Activated T-cell treated with anti-CD3 and anti-CD28 coated beads, Interleukin-2, amount 50 U/mL, for 72 hours (primary cell): ENCODE measurements around the gene C16orf54. TPM values are rescaled to one million over a fixed set of nuclear protein-coding genes. Genes with fewer than 3 reads are reported as not detected.
"Not testable (repeated sequence)": the region's sequence is repeated elsewhere in the genome, so short reads cannot be mapped to it uniquely, and the experiment has no call there.

ENCODE experiments used
- ATAC-seq, 2 donors: fragments of 150-1000 bp; cut with Tn5 transposase; replicated peaks in 1 of 2; 2 replicates each; pipeline ENCODE4 v1.10.0; 2021; ENCODE audit warnings: moderate library complexity in 2 of 2, mild to moderate bottlenecking in 1 of 2
- DNase-seq, 2 donors: peaks; one replicate each; pipeline ENCODE4 v3.0.0; 2021 to 2022; ENCODE audit warnings: mixed read lengths in 1 of 2
- H3K27ac Mint-ChIP-seq: one replicate; pipeline ENCODE4 v1.8.0; 2022; ENCODE audit warnings: mild to moderate bottlenecking, moderate library complexity, mixed read lengths
- H3K27me3 Mint-ChIP-seq: one replicate; pipeline ENCODE4 v1.8.0; 2022; ENCODE audit warnings: low read depth, mixed read lengths
- H3K36me3 Mint-ChIP-seq, 2 donors: one replicate each; pipeline ENCODE4 v1.8.0; 2022; ENCODE audit warnings: mixed read lengths in 2 of 2, mild to moderate bottlenecking in 1 of 2; ENCODE audit not compliant: insufficient read depth in 2 of 2
- H3K4me1 Mint-ChIP-seq: one replicate; pipeline ENCODE4 v1.8.0; 2022; ENCODE audit warnings: low read depth, mixed read lengths
- H3K4me3 Mint-ChIP-seq, 2 donors: one replicate each; pipeline ENCODE4 v1.8.0; 2022; ENCODE audit warnings: mild to moderate bottlenecking in 2 of 2, mixed read lengths in 2 of 2, moderate library complexity in 2 of 2
- H3K9me3 Mint-ChIP-seq, 2 donors: one replicate each; pipeline ENCODE4 v1.8.0; 2022; ENCODE audit warnings: mixed read lengths in 2 of 2
- total RNA-seq, 2 donors: library from RNA; stranded (reverse); gene quantifications; one replicate each; pipeline ENCODE4 v1.2.3, GENCODE V29; 2022

Gene C16orf54
- total RNA-seq, 2 donors from 2014 or later = 23.7 to 25.9 TPM

DNA sequence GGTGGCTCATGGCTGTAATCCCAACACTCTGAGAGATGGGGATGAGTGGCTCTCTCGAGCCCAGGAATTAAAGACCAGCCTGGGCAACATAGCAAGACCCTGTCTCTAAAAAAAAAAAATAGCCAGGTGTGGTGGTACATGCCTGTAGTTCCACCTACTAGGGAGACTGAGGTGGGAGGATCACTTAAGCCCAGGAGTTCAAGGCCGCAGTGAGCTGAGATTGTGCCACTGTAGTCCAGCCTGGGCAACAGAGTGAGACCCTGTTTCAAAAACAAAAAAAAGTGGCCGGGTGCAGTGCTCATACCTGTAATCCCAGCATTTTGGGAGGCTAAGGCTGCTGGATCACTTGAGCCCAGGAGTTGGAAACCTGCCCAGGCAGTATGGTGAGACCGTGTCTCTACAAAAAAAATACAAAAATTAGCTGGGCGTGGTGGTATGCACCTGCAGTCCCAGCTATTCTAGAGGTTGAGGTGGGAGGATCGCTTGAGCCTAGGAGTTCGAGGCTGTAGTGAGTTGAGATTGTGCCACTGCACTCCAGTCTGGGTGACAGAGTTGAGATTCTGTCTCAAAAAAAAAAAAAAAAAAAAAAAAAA is 3.0 kb downstream of the C16orf54 start:
- peaks cover 86% of the 10 kb centered on the region for H3K4me1 Mint-ChIP-seq
- peak overlapping the region; percentile 94 to 95 for H3K4me3 Mint-ChIP-seq
- DNase-seq (no peak), ATAC-seq (no peak)
- H3K27me3 Mint-ChIP-seq = no peaks in the 10 kb centered on the region
- H3K36me3 Mint-ChIP-seq = peaks cover 9 to 12% of the 10 kb centered on the region in 2 donors
- H3K27ac Mint-ChIP-seq = peak overlapping the region; percentile 38
- H3K9me3 Mint-ChIP-seq = no peaks in the 10 kb centered on the region

GRCh38 chr16:29740630-29741015 is 5.2 kb downstream of the C16orf54 start:
- H3K9me3 Mint-ChIP-seq, H3K36me3 Mint-ChIP-seq, H3K27me3 Mint-ChIP-seq, H3K27ac Mint-ChIP-seq, ATAC-seq, DNase-seq, H3K4me3 Mint-ChIP-seq: not testable (repeated sequence)
- H3K4me1 Mint-ChIP-seq = peaks cover 73% of the 10 kb centered on the region

DNA sequence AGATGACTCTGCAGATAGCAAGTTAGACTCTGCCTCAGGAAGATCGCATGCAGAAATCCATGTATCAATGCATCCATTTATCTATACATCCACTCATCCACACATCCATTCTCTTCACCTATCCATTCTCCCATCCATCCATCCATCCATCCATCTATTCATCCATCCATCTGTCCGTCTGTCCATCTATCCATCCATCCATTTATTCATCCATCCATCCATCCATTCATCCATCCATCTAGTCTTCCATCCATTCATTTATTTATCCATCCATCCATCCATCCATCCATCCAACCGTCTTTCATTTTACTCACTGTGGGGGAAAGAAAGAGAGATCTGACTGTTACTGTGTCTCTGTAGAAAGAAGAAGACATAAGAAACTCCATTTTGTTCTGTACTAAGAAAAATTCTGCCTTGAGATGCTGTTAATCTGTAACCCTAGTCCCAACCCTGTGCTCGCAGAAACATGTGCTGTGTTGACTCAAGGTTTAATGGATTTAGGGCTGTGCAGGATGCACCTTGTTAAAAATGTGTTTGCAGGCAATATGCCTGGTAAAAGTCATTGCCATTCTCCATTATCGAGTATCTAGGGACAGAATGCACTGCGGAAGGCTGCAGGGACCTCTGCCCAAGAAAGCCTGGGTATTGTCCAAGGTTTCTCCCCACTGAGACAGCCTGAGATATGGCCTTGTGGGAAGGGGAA is 5.7 kb downstream of the C16orf54 start:
- peaks cover 68% of the 10 kb centered on the region for H3K4me1 Mint-ChIP-seq

DNA sequence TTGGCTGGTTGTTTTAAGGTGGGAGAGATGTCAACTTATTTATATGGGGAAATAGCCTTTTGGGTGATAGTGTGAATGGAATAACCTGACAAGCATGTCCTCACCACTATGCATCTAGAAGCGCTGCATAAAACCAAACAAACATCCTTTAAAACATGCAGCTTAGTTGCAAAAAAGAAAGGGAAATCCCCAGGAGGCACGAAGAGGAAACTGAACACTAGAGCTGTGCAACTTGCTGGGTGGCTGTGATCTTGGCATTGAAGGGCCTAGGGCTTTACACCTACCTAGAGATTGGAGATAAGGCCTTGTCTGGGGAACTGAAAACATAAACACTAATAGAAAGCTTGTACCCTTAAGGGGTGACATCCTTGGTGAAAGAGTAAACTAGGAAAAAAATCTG is 7.3 kb downstream of the C16orf54 start:
- peaks cover 61% of the 10 kb centered on the region for H3K4me1 Mint-ChIP-seq
- H3K4me3 Mint-ChIP-seq = peak overlapping the region; percentile 56 to 64
- peaks cover 7% of the 10 kb centered on the region in 2 donors for H3K36me3 Mint-ChIP-seq
- ATAC-seq (peak; percentile 86 to 87), DNase-seq (peak; percentile 36 to 45)
- no peaks in the 10 kb centered on the region for H3K27me3 Mint-ChIP-seq
- peak overlapping the region; percentile 16 for H3K27ac Mint-ChIP-seq
- no peaks in the 10 kb centered on the region for H3K9me3 Mint-ChIP-seq

More for the DNA sequence above, 5.7 kb downstream of the C16orf54 start:
- H3K27ac Mint-ChIP-seq, H3K36me3 Mint-ChIP-seq, H3K27me3 Mint-ChIP-seq, H3K4me3 Mint-ChIP-seq, ATAC-seq, DNase-seq, H3K9me3 Mint-ChIP-seq: not testable (repeated sequence)

DNA sequence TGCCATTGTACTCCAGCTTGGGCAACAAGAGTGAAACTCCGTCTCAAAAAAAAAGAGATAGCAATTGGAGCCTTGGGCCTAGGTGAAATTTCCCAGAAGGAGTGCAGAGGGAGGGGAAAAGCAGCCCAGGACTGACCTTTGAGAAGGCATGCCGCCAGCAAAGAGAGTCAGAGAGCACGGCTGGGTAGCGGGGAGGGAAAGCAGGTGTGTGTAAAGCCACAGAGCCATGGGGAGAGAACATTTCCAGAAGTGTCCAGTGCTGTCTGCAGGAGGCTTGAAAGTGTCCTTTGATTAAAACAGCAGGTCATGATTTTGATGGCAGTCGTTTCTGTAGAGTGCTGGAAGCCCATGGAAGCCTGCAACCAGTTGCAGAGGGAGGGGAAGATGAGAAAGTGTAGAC is 8.1 kb downstream of the C16orf54 start:
- H3K27ac Mint-ChIP-seq = peak overlapping the region; percentile 9
- DNase-seq = no peak

DNA sequence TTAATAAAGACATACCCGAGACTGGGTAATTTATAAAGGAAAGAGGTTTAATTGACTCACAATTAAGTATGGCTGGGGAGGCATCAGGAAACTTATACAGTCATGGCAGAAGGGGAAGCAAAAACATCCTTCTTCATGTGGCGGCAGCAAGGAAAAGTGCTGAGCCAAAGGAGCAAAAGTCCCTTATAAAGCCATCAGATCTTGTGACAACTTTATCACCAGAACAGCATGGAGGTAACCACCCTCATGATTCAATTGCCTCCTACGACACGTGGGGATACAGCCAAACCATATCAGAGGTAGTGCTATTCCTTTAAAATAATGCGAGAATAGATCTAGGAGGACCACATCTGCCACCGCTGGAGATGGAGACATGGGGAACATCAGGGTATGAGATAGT is 9.0 kb downstream of the C16orf54 start:
- Mint-ChIP-seq H3K9me3 (peaks cover 4% of the 10 kb centered on the region in 2 donors), H3K27ac (no peak overlapping the region)

More for the DNA sequence above, 8.1 kb downstream of the C16orf54 start:
- Mint-ChIP-seq H3K9me3 (peaks cover 2% of the 10 kb centered on the region in 2 donors), H3K4me1 (peaks cover 61% of the 10 kb centered on the region), H3K36me3 (peaks cover 5 to 9% of the 10 kb centered on the region in 2 donors), H3K4me3 (peak overlapping the region in 1 of 2 donors; percentile 56), H3K27me3 (no peaks in the 10 kb centered on the region)
- no peak for ATAC-seq

GRCh38 chr16:29736112-29736511 is 9.7 kb downstream of the C16orf54 start:
- DNase-seq (no peak), ATAC-seq (no peak)
- Mint-ChIP-seq H3K9me3 (peaks cover 4% of the 10 kb centered on the region in 2 donors), H3K27me3 (no peaks in the 10 kb centered on the region), H3K4me1 (peaks cover 64% of the 10 kb centered on the region), H3K4me3 (no peak overlapping the region), H3K36me3 (peaks cover 7 to 9% of the 10 kb centered on the region in 2 donors), H3K27ac (no peak overlapping the region)

More for the DNA sequence above, 9.0 kb downstream of the C16orf54 start:
- ATAC-seq (no peak), DNase-seq (no peak)
- peaks cover 7 to 11% of the 10 kb centered on the region in 2 donors for H3K36me3 Mint-ChIP-seq
- no peak overlapping the region for H3K4me3 Mint-ChIP-seq
- H3K4me1 Mint-ChIP-seq = peaks cover 66% of the 10 kb centered on the region
- no peaks in the 10 kb centered on the region for H3K27me3 Mint-ChIP-seq

DNA sequence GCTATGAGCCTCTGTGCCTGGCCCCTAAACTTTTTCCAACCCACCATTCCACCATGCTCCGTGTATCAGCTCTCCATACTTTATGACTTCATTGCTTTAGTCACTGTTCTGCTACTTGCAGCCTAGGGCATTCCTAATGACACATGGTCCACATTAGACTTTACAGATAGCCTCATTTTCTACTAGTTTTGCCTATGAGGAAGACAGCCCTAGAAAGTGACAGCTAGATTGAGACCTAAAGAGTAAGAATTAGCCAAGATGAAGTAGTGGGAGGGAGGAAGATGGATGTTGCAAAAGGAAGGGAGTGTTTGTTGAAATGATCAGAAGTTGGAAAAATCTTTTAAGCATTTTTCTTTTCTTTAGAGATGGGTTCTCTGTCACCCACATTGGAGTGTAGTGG is 11.0 kb downstream of the C16orf54 start:
- Mint-ChIP-seq H3K4me1 (peaks cover 58% of the 10 kb centered on the region), H3K27me3 (no peaks in the 10 kb centered on the region), H3K27ac (no peak overlapping the region), H3K9me3 (peaks cover 4% of the 10 kb centered on the region in 2 donors), H3K36me3 (peaks cover 7% of the 10 kb centered on the region in 2 donors), H3K4me3 (no peak overlapping the region)
- DNase-seq (no peak), ATAC-seq (no peak)

GRCh38 chr16:29731768-29732601 is 13.8 kb downstream of the C16orf54 start:
- DNase-seq (peak; percentile 77 to 83), ATAC-seq (peak; percentile 91)
- Mint-ChIP-seq H3K4me1 (peaks cover 35% of the 10 kb centered on the region), H3K4me3 (peak overlapping the region; percentile 45 to 63), H3K27ac (peak overlapping the region; percentile 90)
- not testable (repeated sequence) for H3K36me3 Mint-ChIP-seq, H3K27me3 Mint-ChIP-seq, H3K9me3 Mint-ChIP-seq

DNA sequence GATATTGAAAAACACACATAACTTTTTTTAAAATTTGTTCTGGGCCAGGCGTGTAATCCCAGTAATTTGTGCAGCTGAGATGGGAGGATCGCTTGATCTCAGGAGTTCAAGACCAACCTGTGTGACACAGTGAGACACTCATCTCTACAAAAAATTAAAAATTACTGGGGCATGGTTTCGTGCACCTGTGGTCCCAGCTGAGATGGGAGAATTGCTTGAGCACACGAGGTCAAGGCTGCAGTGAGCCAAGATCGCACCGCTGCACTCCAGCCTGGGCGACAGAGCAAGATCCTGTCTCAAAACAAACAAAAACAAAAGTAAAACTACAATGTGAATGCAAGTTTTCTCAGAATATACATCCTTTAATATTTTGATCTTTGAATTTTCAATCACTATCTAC is 15.1 kb downstream of the C16orf54 start:
- H3K9me3 Mint-ChIP-seq = peaks cover 4% of the 10 kb centered on the region in 2 donors
- ATAC-seq (no peak), DNase-seq (no peak)
- no peaks in the 10 kb centered on the region for H3K27me3 Mint-ChIP-seq
- H3K27ac Mint-ChIP-seq = no peak overlapping the region
- H3K4me1 Mint-ChIP-seq = peaks cover 35% of the 10 kb centered on the region
- H3K36me3 Mint-ChIP-seq = peaks cover 6 to 7% of the 10 kb centered on the region in 2 donors
- peak overlapping the region in 1 of 2 donors; percentile 13 for H3K4me3 Mint-ChIP-seq

DNA sequence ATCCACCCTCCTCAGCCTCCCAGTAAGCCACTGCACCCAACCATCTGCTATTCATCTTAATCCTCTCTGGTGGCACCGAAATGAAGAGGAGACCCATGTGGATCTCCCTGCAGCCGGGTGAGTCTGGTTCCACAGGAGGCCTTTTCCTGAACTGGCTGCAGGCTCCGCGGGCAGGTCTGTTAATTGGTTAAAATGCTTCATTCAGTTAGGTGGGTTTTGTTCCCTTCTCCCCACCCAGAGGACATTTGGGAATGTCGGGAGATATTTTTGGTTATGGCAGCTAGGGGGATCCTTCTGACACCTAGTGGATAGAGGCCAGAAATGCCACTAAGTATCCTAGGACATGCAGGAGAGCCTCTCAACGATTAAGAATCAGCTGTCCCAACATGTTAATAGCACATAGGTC is 16.7 kb downstream of the C16orf54 start:
- Mint-ChIP-seq H3K27ac (no peak overlapping the region), H3K36me3 (peaks cover 5 to 7% of the 10 kb centered on the region in 2 donors), H3K4me1 (peaks cover 35% of the 10 kb centered on the region), H3K4me3 (no peak overlapping the region), H3K27me3 (no peaks in the 10 kb centered on the region), H3K9me3 (peaks cover 4% of the 10 kb centered on the region in 2 donors)
- DNase-seq (no peak), ATAC-seq (no peak)

GRCh38 chr16:29727452-29727851 is 18.3 kb downstream of the C16orf54 start:
- H3K4me1 Mint-ChIP-seq = peaks cover 30% of the 10 kb centered on the region
- peaks cover 2% of the 10 kb centered on the region in 2 donors for H3K9me3 Mint-ChIP-seq
- peaks cover 2 to 3% of the 10 kb centered on the region in 2 donors for H3K36me3 Mint-ChIP-seq
- no peak for DNase-seq
- no peak overlapping the region for H3K4me3 Mint-ChIP-seq
- H3K27me3 Mint-ChIP-seq = no peaks in the 10 kb centered on the region
- ATAC-seq = no peak
- no peak overlapping the region for H3K27ac Mint-ChIP-seq

GRCh38 chr16:29726845-29727377 is 18.9 kb downstream of the C16orf54 start:
- Mint-ChIP-seq H3K27ac (no peak overlapping the region), H3K4me1 (peaks cover 24% of the 10 kb centered on the region), H3K4me3 (no peak overlapping the region), H3K27me3 (no peaks in the 10 kb centered on the region), H3K36me3 (no peaks in the 10 kb centered on the region), H3K9me3 (no peaks in the 10 kb centered on the region)
- DNase-seq = no peak
- no peak for ATAC-seq
